ENCODE results near the gene ST6GALNAC5. TPM values are rescaled to one million over a fixed set of nuclear protein-coding genes. Genes with fewer than 3 reads are reported as not detected.
"Not testable (repeated sequence)": the region's sequence is repeated elsewhere in the genome, so short reads cannot be mapped to it uniquely, and the experiment has no call there.

Gene ST6GALNAC5
- total RNA-seq, 1 experiment from 2014 or later: 2.0 TPM

GRCh38 chr1:76961820-76962207, 94.5 kb downstream of the ST6GALNAC5 start:
- CTCF ChIA-PET: no interaction called here
- H3K36me3 Mint-ChIP-seq (ENCODE audit: insufficient read depth, unreplicated experiment): no peaks in the 10 kb centered on the region

GRCh38 chr1:76981267-76981666, 114.0 kb downstream of the ST6GALNAC5 start:
- CTCF ChIA-PET; H3K27me3 Mint-ChIP-seq (ENCODE audit: unreplicated experiment); H3K36me3 Mint-ChIP-seq (ENCODE audit: insufficient read depth, unreplicated experiment); H3K4me3 Mint-ChIP-seq (ENCODE audit: low read depth, unreplicated experiment); BruUV-seq (replicated peaks); H3K4me1 Mint-ChIP-seq (ENCODE audit: low read depth, unreplicated experiment); intact Hi-C loops (cut with micrococcal nuclease; ENCODE audit: unreplicated experiment); H3K27ac Mint-ChIP-seq (ENCODE audit: unreplicated experiment): not testable (repeated sequence)
- peaks cover 14% of the 10 kb centered on the region for H3K9me3 Mint-ChIP-seq (ENCODE audit: low read depth, unreplicated experiment)
- DNase-seq: peak; percentile 10

More at GRCh38 chr1:76961820-76962207, 94.5 kb downstream of the ST6GALNAC5 start:
- Mint-ChIP-seq H3K27me3 (ENCODE audit: unreplicated experiment) (no peaks in the 10 kb centered on the region), H3K27ac (ENCODE audit: unreplicated experiment) (no peak overlapping the region), H3K9me3 (ENCODE audit: low read depth, unreplicated experiment) (no peaks in the 10 kb centered on the region), H3K4me1 (ENCODE audit: low read depth, unreplicated experiment) (no peaks in the 10 kb centered on the region), H3K4me3 (ENCODE audit: low read depth, unreplicated experiment) (no peak overlapping the region)
- no peak for DNase-seq
- no peak for TF ChIP-seq CTCF (IDR thresholded peaks at IDR 0.05; ENCODE audit: unreplicated experiment)
- intact Hi-C loops (cut with micrococcal nuclease; ENCODE audit: unreplicated experiment): no loop called here
- no TSS peak for BruUV-seq (replicated peaks)

GRCh38 chr1:76989976-76990375, 122.7 kb downstream of the ST6GALNAC5 start:
- Mint-ChIP-seq H3K4me1 (ENCODE audit: low read depth, unreplicated experiment) (no peaks in the 10 kb centered on the region), H3K9me3 (ENCODE audit: low read depth, unreplicated experiment) (no peaks in the 10 kb centered on the region), H3K27me3 (ENCODE audit: unreplicated experiment) (no peaks in the 10 kb centered on the region), H3K36me3 (ENCODE audit: insufficient read depth, unreplicated experiment) (no peaks in the 10 kb centered on the region), H3K27ac (ENCODE audit: unreplicated experiment) (no peak overlapping the region), H3K4me3 (ENCODE audit: low read depth, unreplicated experiment) (no peak overlapping the region)
- TF ChIP-seq CTCF (IDR thresholded peaks at IDR 0.05; ENCODE audit: unreplicated experiment): no peak
- CTCF ChIA-PET: no interaction called here
- DNase-seq: no peak
- no TSS peak for BruUV-seq (replicated peaks)
- intact Hi-C loops (cut with micrococcal nuclease; ENCODE audit: unreplicated experiment): no loop called here

GRCh38 chr1:76993036-76993435, 125.8 kb downstream of the ST6GALNAC5 start:
- no peak for TF ChIP-seq CTCF (IDR thresholded peaks at IDR 0.05; ENCODE audit: unreplicated experiment)
- Mint-ChIP-seq H3K27ac (ENCODE audit: unreplicated experiment) (no peak overlapping the region), H3K27me3 (ENCODE audit: unreplicated experiment) (no peaks in the 10 kb centered on the region), H3K4me1 (ENCODE audit: low read depth, unreplicated experiment) (peaks cover 13% of the 10 kb centered on the region), H3K9me3 (ENCODE audit: low read depth, unreplicated experiment) (no peaks in the 10 kb centered on the region), H3K36me3 (ENCODE audit: insufficient read depth, unreplicated experiment) (no peaks in the 10 kb centered on the region), H3K4me3 (ENCODE audit: low read depth, unreplicated experiment) (no peak overlapping the region)
- CTCF ChIA-PET: no interaction called here
- no TSS peak for BruUV-seq (replicated peaks)
- no peak for DNase-seq
- intact Hi-C loops (cut with micrococcal nuclease; ENCODE audit: unreplicated experiment): no loop called here

GRCh38 chr1:76998582-76999223, 131.4 kb downstream of the ST6GALNAC5 start:
- intact Hi-C loops (cut with micrococcal nuclease; ENCODE audit: unreplicated experiment): no loop called here
- no peak overlapping the region for H3K4me3 Mint-ChIP-seq (ENCODE audit: low read depth, unreplicated experiment)
- no TSS peak for BruUV-seq (replicated peaks)
- H3K27me3 Mint-ChIP-seq (ENCODE audit: unreplicated experiment): no peaks in the 10 kb centered on the region
- TF ChIP-seq CTCF (IDR thresholded peaks at IDR 0.05; ENCODE audit: unreplicated experiment): no peak
- peak overlapping the region; percentile 77 for H3K27ac Mint-ChIP-seq (ENCODE audit: unreplicated experiment)
- DNase-seq: no peak
- peaks cover 13% of the 10 kb centered on the region for H3K4me1 Mint-ChIP-seq (ENCODE audit: low read depth, unreplicated experiment)
- no peaks in the 10 kb centered on the region for H3K36me3 Mint-ChIP-seq (ENCODE audit: insufficient read depth, unreplicated experiment)
- CTCF ChIA-PET: no interaction called here
- no peaks in the 10 kb centered on the region for H3K9me3 Mint-ChIP-seq (ENCODE audit: low read depth, unreplicated experiment)
